ENCODE measurements around the gene ELL.

DNA sequence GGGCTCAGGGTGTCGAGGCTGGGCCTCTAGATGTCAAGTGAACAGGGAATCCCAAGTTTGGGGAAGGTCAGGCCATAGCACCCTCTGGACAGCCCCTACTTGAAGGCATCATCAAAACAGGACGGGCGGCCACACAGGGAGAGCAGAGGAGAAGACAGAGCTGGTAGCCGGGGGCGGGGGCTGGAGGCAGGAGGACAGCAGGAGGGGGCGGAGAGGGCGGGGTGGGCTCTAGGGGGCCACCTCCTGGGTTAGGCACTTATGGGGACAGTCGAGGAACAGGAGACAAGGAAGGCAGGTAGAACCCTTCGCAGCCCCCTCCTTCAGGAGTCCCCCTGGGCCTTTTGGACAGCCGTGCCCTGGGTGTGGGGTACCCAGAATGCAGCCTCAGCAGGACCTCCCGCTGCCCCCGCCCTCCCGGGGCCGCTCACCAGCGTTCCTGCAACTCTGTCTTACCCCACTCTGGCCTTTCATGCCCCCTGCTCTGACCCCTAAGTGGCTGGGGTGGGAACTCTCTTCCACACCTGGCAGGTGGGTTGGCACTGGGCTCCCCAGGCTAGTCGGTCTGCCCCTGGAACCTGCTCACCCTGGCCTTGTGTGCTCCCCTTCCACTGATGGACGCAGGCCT is 96.9 kb downstream of the ELL start:
- TF ChIP-seq, protein P1, sequence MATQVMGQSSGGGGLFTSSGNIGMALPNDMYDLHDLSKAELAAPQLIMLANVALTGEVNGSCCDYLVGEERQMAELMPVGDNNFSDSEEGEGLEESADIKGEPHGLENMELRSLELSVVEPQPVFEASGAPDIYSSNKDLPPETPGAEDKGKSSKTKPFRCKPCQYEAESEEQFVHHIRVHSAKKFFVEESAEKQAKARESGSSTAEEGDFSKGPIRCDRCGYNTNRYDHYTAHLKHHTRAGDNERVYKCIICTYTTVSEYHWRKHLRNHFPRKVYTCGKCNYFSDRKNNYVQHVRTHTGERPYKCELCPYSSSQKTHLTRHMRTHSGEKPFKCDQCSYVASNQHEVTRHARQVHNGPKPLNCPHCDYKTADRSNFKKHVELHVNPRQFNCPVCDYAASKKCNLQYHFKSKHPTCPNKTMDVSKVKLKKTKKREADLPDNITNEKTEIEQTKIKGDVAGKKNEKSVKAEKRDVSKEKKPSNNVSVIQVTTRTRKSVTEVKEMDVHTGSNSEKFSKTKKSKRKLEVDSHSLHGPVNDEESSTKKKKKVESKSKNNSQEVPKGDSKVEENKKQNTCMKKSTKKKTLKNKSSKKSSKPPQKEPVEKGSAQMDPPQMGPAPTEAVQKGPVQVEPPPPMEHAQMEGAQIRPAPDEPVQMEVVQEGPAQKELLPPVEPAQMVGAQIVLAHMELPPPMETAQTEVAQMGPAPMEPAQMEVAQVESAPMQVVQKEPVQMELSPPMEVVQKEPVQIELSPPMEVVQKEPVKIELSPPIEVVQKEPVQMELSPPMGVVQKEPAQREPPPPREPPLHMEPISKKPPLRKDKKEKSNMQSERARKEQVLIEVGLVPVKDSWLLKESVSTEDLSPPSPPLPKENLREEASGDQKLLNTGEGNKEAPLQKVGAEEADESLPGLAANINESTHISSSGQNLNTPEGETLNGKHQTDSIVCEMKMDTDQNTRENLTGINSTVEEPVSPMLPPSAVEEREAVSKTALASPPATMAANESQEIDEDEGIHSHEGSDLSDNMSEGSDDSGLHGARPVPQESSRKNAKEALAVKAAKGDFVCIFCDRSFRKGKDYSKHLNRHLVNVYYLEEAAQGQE (IDR thresholded peaks at IDR 0.05; ENCODE audit: borderline replicate concordance), result no peak
- TF ChIP-seq, protein P2, sequence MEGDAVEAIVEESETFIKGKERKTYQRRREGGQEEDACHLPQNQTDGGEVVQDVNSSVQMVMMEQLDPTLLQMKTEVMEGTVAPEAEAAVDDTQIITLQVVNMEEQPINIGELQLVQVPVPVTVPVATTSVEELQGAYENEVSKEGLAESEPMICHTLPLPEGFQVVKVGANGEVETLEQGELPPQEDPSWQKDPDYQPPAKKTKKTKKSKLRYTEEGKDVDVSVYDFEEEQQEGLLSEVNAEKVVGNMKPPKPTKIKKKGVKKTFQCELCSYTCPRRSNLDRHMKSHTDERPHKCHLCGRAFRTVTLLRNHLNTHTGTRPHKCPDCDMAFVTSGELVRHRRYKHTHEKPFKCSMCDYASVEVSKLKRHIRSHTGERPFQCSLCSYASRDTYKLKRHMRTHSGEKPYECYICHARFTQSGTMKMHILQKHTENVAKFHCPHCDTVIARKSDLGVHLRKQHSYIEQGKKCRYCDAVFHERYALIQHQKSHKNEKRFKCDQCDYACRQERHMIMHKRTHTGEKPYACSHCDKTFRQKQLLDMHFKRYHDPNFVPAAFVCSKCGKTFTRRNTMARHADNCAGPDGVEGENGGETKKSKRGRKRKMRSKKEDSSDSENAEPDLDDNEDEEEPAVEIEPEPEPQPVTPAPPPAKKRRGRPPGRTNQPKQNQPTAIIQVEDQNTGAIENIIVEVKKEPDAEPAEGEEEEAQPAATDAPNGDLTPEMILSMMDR (IDR thresholded peaks at IDR 0.05; ENCODE audit: poor library complexity, severe bottlenecking), result no peak
- TF ChIP-seq TAF1 (IDR thresholded peaks at IDR 0.05; ENCODE audit: low read depth) (no peak), POLR2AphosphoS5 (IDR thresholded peaks at IDR 0.05) (no peak), EP300 (conservative IDR thresholded peaks at IDR 0.05; ENCODE audit: poor library complexity, severe bottlenecking) (no peak), SMC3 (conservative IDR thresholded peaks at IDR 0.05; ENCODE audit: poor library complexity) (no peak)
